Posterior cingulate gyrus (tissue), 11 donors: Measurements from ENCODE around the gene NDUFC2.
A peak's percentile ranks its signal among the peaks of the same experiment; 100 is the strongest.
"Not testable (repeated sequence)": the region's sequence is repeated elsewhere in the genome, so short reads cannot be mapped to it uniquely, and the experiment has no call there.

Experiments
- DNase-seq, 10 donors: peaks; one replicate each; pipeline versions ENCODE4 v3.0.0 to v3.0.0-alpha.2; 2020 to 2021; ENCODE audit warnings: mixed read lengths in 3 of 10
- intact Hi-C: fragments of 100-400 bp; cut with DNase I; formaldehyde crosslinking; loops from one replicate; pipeline ENCODE4 v1.15.1; 2023

Gene NDUFC2

GRCh38 chr11:78079232-78080083 is at the start of gene NDUFC2:
Gene NDUFC2, minus strand, starts transcription at chr11:78079862. Its CDS starts 118 bp downstream, at chr11:78079744.
- DNase-seq: peak; percentile 75 to 97 (median 84)
- intact Hi-C loops: no loop called here

- DNase-seq: no peak
- intact Hi-C loops: no loop called here
Measured at GRCh38 chr11:78127403-78127802, 47.7 kb upstream of the NDUFC2 start.

GRCh38 chr11:78112582-78113275 is 33.1 kb upstream of the NDUFC2 start:
- DNase-seq: no peak
- intact Hi-C loops: no loop called here

GRCh38 chr11:78111298-78111697 is 31.6 kb upstream of the NDUFC2 start:
- DNase-seq: no peak
- intact Hi-C loops: no loop called here

GRCh38 chr11:78110830-78111229 is 31.2 kb upstream of the NDUFC2 start:
- intact Hi-C loops: no loop called here
- no peak for DNase-seq

- intact Hi-C loops: no loop called here
- DNase-seq: no peak
Measured at GRCh38 chr11:78110351-78110750, 30.7 kb upstream of the NDUFC2 start.

- peak in 3 of 10 donors; percentile 13 to 14 (median 13) for DNase-seq
- intact Hi-C loops: no loop called here
Measured at GRCh38 chr11:78109081-78110015, 29.7 kb upstream of the NDUFC2 start.

- intact Hi-C loops: no loop called here
- peak in 5 of 10 donors; percentile 10 to 85 (median 16) for DNase-seq
Measured at GRCh38 chr11:78100676-78101472, 21.2 kb upstream of the NDUFC2 start.

- intact Hi-C loops: no loop called here
- no peak for DNase-seq
Measured at GRCh38 chr11:78100261-78100660, 20.6 kb upstream of the NDUFC2 start.

- no peak for DNase-seq
- intact Hi-C loops: no loop called here
Measured at GRCh38 chr11:78099666-78100065, 20.0 kb upstream of the NDUFC2 start.

GRCh38 chr11:78097666-78098385 is 18.2 kb upstream of the NDUFC2 start:
- no peak for DNase-seq
- intact Hi-C loops: no loop called here

- no peak for DNase-seq
- intact Hi-C loops: no loop called here
Measured at GRCh38 chr11:78094250-78094649, 14.6 kb upstream of the NDUFC2 start.

- intact Hi-C loops, DNase-seq: not testable (repeated sequence)
Measured at GRCh38 chr11:78086521-78087074, 6.9 kb upstream of the NDUFC2 start.

- no peak for DNase-seq
- intact Hi-C loops: no loop called here
Measured at GRCh38 chr11:78085972-78086371, 6.3 kb upstream of the NDUFC2 start.

GRCh38 chr11:78084506-78084905 is 4.8 kb upstream of the NDUFC2 start:
- DNase-seq, intact Hi-C loops: not testable (repeated sequence)

GRCh38 chr11:78083021-78083420 is 3.4 kb upstream of the NDUFC2 start:
- no peak for DNase-seq
- intact Hi-C loops: no loop called here

GRCh38 chr11:78082146-78082545 is 2.5 kb upstream of the NDUFC2 start:
- intact Hi-C loops: no loop called here
- no peak for DNase-seq

- intact Hi-C loops: no loop called here
Measured at GRCh38 chr11:78081583-78081982, 1.9 kb upstream of the NDUFC2 start.

More at GRCh38 chr11:78081583-78081982, 1.9 kb upstream of the NDUFC2 start:
- DNase-seq: no peak
